ENCODE measurements around the gene RCVRN.

Gene RCVRN

GRCh38 chr17:9859781-9860180 is 45.3 kb downstream of the RCVRN start:
- Histone ChIP-seq H3K27me3 (ENCODE audit: control insufficient read depth, insufficient read depth, low read length) (no peaks in the 10 kb centered on the region), H3K4me3 (ENCODE audit: low read length) (no peak overlapping the region), H3K4me1 (ENCODE audit: control insufficient read depth, insufficient read depth, low read length) (no peaks in the 10 kb centered on the region), H3K27ac (ENCODE audit: low read depth, low read length) (no peak overlapping the region), H3K9ac (ENCODE audit: low read length) (no peak overlapping the region), H3K36me3 (ENCODE audit: control insufficient read depth, insufficient read depth, low read length) (no peaks in the 10 kb centered on the region)

GRCh38 chr17:9855036-9855435 is 50.0 kb downstream of the RCVRN start:
- no peak overlapping the region for H3K4me3 ChIP-seq (ENCODE audit: low read length)
- H3K36me3 ChIP-seq (ENCODE audit: control insufficient read depth, insufficient read depth, low read length) = no peaks in the 10 kb centered on the region
- no peaks in the 10 kb centered on the region for H3K4me1 ChIP-seq (ENCODE audit: control insufficient read depth, insufficient read depth, low read length)
- no peak overlapping the region for H3K9ac ChIP-seq (ENCODE audit: low read length)
- H3K27me3 ChIP-seq (ENCODE audit: control insufficient read depth, insufficient read depth, low read length) = no peaks in the 10 kb centered on the region
- H3K27ac ChIP-seq (ENCODE audit: low read depth, low read length) = no peak overlapping the region

- Histone ChIP-seq H3K27me3 (ENCODE audit: control insufficient read depth, insufficient read depth, low read length) (no peaks in the 10 kb centered on the region), H3K4me1 (ENCODE audit: control insufficient read depth, insufficient read depth, low read length) (no peaks in the 10 kb centered on the region), H3K36me3 (ENCODE audit: control insufficient read depth, insufficient read depth, low read length) (no peaks in the 10 kb centered on the region), H3K4me3 (ENCODE audit: low read length) (no peak overlapping the region), H3K9ac (ENCODE audit: low read length) (no peak overlapping the region), H3K27ac (ENCODE audit: low read depth, low read length) (no peak overlapping the region)
These were observed 50.8 kb downstream of the RCVRN start for GRCh38 chr17:9854255-9854654.

- no peak overlapping the region for H3K9ac ChIP-seq (ENCODE audit: low read length)
- no peak overlapping the region for H3K4me3 ChIP-seq (ENCODE audit: low read length)
- no peaks in the 10 kb centered on the region for H3K27me3 ChIP-seq (ENCODE audit: control insufficient read depth, insufficient read depth, low read length)
- H3K4me1 ChIP-seq (ENCODE audit: control insufficient read depth, insufficient read depth, low read length) = no peaks in the 10 kb centered on the region
- H3K36me3 ChIP-seq (ENCODE audit: control insufficient read depth, insufficient read depth, low read length) = no peaks in the 10 kb centered on the region
- H3K27ac ChIP-seq (ENCODE audit: low read depth, low read length) = no peak overlapping the region
These were observed 54.9 kb downstream of the RCVRN start for GRCh38 chr17:9850151-9850550.

All from rectal smooth muscle tissue (tissue), 1 donor.